Left ventricle myocardium superior (tissue), 1 donor: ENCODE results near the gene ZNF185. TPM values are rescaled to one million over a fixed set of nuclear protein-coding genes. Genes with fewer than 3 reads are reported as not detected.
"Not testable (repeated sequence)": the region's sequence is repeated elsewhere in the genome, so short reads cannot be mapped to it uniquely, and the experiment has no call there.

Experiments
- ATAC-seq: fragments of 200-7000 bp; cut with Tn5 transposase; one replicate; pipeline ENCODE4 v1.9.1; 2020; ENCODE audit warnings: mild to moderate bottlenecking, moderate library complexity
- DNase-seq: peaks from one replicate; pipeline ENCODE4 v3.0.0-alpha.2; 2020
- intact Hi-C: fragments of 100-400 bp; cut with micrococcal nuclease; formaldehyde crosslinking; loops from one replicate; pipeline ENCODE4 v1.11.0; 2022
- total RNA-seq: library from RNA; stranded (reverse); fragmentation: NEBNext Ultra II Directional; extraction: Animal tissue kit (Norgen Biotek cat#: 25700); gene quantifications from one replicate; pipeline ENCODE4 v1.2.1, GENCODE V29; 2021
- donor health status: DM: no; HTN: yes; CAD: no; lungs with severe emphysema.

The ZNF185 gene
- total RNA-seq, 1 donor from 2014 or later: 2.5 TPM

GRCh38 chrX:152893980-152894610 is 3.8 kb upstream of the ZNF185 start:
- intact Hi-C loops: no loop called here
- DNase-seq: no peak
- ATAC-seq: no peak

GRCh38 chrX:152895121-152895520 is 2.7 kb upstream of the ZNF185 start:
- ATAC-seq (no peak), DNase-seq (no peak)
- intact Hi-C loops: no loop called here

GRCh38 chrX:152895724-152896420 is 2.0 kb upstream of the ZNF185 start:
- DNase-seq: no peak
- intact Hi-C loops: no loop called here
- no peak for ATAC-seq

DNA sequence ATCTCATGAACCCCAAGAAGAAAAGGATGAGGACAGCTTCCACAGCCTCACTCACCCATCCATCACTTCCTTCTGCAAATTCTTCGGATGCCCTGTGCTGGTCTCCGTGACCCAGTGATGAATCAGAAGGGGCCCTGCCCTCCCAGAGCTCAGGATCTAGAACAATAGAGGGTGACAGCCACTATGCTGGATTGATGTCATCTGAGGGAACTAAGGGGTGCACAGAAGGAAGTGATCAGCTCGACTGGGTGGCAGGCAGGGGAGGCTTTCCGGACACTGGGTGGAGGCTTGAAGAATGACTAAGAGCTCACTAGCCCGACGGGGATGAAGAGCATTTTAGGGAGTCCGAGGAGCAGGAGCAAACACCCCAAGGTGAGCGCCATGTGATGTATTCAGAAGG is 1.4 kb upstream of the ZNF185 start:
- ATAC-seq: no peak
- intact Hi-C loops: no loop called here
- no peak for DNase-seq

DNA sequence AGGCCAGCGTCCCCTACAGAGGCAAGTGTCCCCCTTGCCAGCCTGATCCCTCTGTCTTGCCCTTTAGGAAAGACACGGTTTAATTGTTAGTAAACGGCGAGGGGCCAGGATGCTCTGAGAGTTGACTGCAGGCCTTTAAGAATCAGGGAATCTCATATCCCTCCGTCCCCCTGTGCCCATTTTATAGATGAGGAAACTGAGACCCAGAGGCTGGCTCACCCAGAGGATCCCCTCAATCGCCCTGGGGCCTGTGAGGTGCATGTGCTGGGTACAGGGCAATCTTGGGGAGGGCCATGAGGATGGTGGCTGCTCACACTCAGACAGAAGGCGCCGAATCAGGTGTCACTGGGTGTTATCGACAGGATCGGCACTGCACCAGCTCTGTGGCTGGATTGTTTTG is 575 bp downstream of the ZNF185 start:
- ATAC-seq (no peak), DNase-seq (no peak)
- intact Hi-C loops: no loop called here

DNA sequence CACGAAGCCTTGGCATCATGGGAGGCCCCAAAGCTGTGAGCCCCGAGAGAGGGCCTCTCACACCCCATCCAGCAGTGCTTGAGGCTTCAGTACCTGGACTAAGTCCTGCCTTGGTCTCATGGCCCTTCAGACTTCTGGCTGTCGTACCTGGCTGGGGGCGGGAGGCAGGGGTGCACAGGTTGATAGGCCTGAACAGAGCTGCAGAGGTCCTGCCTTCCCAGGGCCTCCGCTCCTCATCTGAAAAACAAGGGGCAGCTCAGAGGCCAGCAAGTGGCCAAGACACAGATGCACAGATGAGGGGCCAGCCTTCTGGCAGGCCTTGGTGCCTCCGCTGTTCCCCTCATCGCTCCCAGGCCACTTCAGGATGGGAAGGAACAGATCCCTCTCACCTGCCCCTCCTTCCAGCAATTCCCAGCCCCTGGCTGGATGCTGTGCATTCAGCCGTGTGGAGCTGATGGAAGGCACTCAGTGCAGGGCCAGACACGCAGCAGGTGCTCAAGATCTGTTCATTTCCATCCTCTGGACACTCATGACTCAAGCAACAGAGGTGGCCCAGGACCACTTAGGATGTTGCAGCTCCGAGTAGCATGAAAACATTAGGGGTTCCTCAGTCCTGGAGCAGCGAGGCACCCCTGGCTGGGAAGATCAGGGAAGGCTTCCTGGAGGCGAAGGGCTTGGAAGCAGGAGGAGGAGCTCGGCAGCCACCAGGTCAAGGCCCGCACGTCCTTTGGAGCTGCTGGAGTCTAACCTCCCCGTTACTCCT is 1.4 kb downstream of the ZNF185 start:
- DNase-seq (no peak), ATAC-seq (no peak)
- intact Hi-C loops: no loop called here

- ATAC-seq (no peak), DNase-seq (no peak)
- intact Hi-C loops: no loop called here
Measured at GRCh38 chrX:152899874-152900719, 2.2 kb downstream of the ZNF185 start.

DNA sequence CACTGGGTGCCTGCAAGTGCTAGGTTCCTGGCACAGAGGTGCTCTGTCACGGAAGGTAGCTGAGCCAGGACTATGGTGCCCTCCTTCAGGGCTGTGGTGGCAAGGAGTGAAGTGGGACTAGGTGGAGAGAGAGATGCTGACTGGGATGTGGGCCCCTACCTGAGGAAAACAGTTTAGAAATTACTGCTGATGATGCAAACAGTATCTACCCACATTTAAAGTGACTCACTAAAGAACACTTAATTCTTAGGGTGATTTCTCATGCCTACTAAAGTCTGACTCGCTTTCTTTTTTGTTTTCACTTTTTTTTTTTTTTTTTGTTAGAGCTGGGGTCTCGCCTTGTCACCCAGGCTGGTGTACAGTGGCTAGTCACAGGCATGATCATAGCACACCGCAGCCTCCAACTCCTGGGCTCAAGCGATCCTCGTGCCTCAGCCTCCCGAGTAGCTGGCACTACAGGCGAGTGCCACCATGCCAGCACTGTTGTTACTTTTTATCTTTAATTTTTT is 3.1 kb downstream of the ZNF185 start:
- intact Hi-C loops: no loop called here
- DNase-seq: no peak
- ATAC-seq: no peak

GRCh38 chrX:152901816-152902501 is 4.1 kb downstream of the ZNF185 start:
- intact Hi-C loops: no loop called here
- ATAC-seq (no peak), DNase-seq (no peak)

DNA sequence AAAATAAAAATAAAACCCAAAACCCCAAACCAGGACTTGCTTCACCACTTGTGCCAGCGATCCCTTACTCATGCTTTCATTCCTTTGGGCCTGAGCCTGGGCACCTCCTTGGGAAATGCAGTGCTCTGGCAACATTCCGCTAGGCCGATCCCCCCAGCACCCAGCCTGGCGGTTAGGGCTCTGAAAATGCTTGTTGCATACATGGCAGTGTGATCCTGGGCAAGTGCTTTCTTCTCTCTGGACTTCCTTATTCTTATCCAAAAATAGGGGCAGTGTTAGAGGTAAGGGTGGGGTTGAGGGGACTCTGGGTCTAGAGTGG is 4.6 kb downstream of the ZNF185 start:
- no peak for ATAC-seq
- intact Hi-C loops: no loop called here
- DNase-seq: no peak

- ATAC-seq (no peak), DNase-seq (no peak)
- intact Hi-C loops: no loop called here
Measured at GRCh38 chrX:152903589-152903988, 5.7 kb downstream of the ZNF185 start.

- intact Hi-C loops: no loop called here
- ATAC-seq (peak; percentile 67), DNase-seq (peak; percentile 47)
Measured at GRCh38 chrX:152904151-152905080, 6.5 kb downstream of the ZNF185 start.

GRCh38 chrX:152905081-152905420 is 7.2 kb downstream of the ZNF185 start:
- DNase-seq (no peak), ATAC-seq (peak; percentile 28)
- intact Hi-C loops: no loop called here

- no peak for ATAC-seq
- intact Hi-C loops: no loop called here
- no peak for DNase-seq
Measured at GRCh38 chrX:152907084-152907651, 9.3 kb downstream of the ZNF185 start.

GRCh38 chrX:152908486-152908885 is 10.6 kb downstream of the ZNF185 start:
- ATAC-seq: no peak
- intact Hi-C loops: no loop called here
- no peak for DNase-seq

DNA sequence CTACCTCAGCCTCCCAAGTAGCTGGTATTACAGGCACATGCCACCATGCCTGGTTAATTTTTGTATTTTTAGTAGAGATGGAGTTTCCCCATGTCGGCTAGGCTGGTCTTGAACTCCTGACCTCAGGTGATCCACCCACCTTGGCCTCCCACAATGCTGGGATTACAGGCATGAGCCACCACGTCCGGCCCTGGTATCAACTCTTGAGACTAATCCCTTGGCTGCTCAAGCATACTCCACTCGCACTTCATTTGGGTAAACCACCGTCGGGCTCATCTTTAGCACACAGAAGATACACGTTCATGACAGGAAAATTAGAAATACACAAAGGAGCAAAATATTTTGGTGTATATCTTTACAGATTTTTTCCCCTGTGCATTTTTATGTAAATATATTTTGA is 12.2 kb downstream of the ZNF185 start:
- intact Hi-C loops, ATAC-seq: not testable (repeated sequence)

DNA sequence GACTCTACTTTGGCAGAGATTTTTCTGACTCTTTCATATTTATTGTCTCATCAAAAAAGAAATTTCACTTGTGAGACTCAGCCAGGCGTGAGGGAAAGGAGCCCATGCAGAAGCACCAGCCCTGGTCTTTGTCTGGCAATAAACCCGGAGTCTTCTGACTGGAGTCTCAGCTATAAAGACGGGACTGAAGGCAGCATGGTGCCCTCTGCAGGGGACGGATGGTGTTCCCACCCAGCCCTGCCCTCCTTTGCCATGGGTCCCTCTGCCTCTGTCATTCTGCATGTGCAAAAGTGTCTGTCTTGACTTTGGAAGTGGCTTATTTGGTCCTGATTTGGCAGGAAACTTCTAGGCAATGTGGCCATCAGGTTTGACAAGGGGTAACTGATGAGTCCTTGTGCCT is 14.2 kb downstream of the ZNF185 start:
- intact Hi-C loops: no loop called here
- no peak for ATAC-seq
- no peak for DNase-seq

More for the DNA sequence above, 12.2 kb downstream of the ZNF185 start:
- DNase-seq: not testable (repeated sequence)

GRCh38 chrX:152912641-152913040 is 14.8 kb downstream of the ZNF185 start:
- intact Hi-C loops: no loop called here
- DNase-seq (no peak), ATAC-seq (no peak)
